Panc1 (cell line): Measurements from ENCODE around the gene ARHGEF10L. TPM values are rescaled to one million over a fixed set of nuclear protein-coding genes. Genes with fewer than 3 reads are reported as not detected.

Experiments
- ATAC-seq: fragments of 200-7000 bp; cut with Tn5 transposase; 2 replicates; pipeline ENCODE4 v1.9.1; 2020; ENCODE audit warnings: mild to moderate bottlenecking, moderate library complexity
- BruUV-seq: library from RNA; stranded (reverse); fragments of 400-500 nt; replicated peaks from 2 replicates; lab custom pipeline; 2021; lab: Mats Ljungman, UMichigan
- CTCF ChIA-PET: fragments of 300-600 bp; sonication (Branson Sonifier 250); formaldehyde crosslinking; loops from one replicate; lab custom pipeline; 2022; ENCODE audit warnings: antibody characterized with exemption; lab: Charles Lee
- POLR2A ChIA-PET: fragments of 300-600 bp; sonication (Branson Sonifier 250); formaldehyde crosslinking; loops from one replicate; lab custom pipeline; 2022; ENCODE audit warnings: antibody characterized with exemption; lab: Charles Lee
- DNase-seq: peaks from one replicate; pipeline ENCODE4 v3.0.0-alpha.2; 2010; ENCODE audit warnings: low read depth, low spot score
- H3K27ac ChIP-seq: 2 replicates; pipeline ENCODE4 v1.5.1; 2011; ENCODE audit warnings: mild to moderate bottlenecking, low read length, inconsistent platforms
- H3K27me3 ChIP-seq: fragments of 200-500 bp; sonication (Bioruptor generic); 2 replicates; pipeline ENCODE4 v1.6.0; 2014; ENCODE audit warnings: low read length, inconsistent platforms; ENCODE audit not compliant: control insufficient read depth, insufficient read depth
- H3K36me3 ChIP-seq: fragments of 200-500 bp; sonication (Bioruptor generic); 2 replicates; pipeline ENCODE4 v1.5.1; 2014; ENCODE audit warnings: inconsistent platforms, mild to moderate bottlenecking, low read length, moderate library complexity; ENCODE audit not compliant: control insufficient read depth, insufficient read depth
- H3K4me1 ChIP-seq: 2 replicates; pipeline ENCODE4 v1.5.1; 2011; ENCODE audit warnings: inconsistent platforms, mild to moderate bottlenecking, low read length, moderate library complexity; ENCODE audit not compliant: control insufficient read depth, insufficient read depth
- H3K4me3 ChIP-seq, 2 experiments: 2 replicates each; pipeline ENCODE4 v1.5.1; 2011 to 2012; ENCODE audit warnings: low read depth in 2 of 2, low read length in 2 of 2, mild to moderate bottlenecking in 2 of 2, inconsistent platforms in 1 of 2, moderate library complexity in 1 of 2
- H3K9me3 ChIP-seq: fragments of 200-500 bp; sonication (Bioruptor generic); 2 replicates; pipeline ENCODE4 v1.5.1; 2014; ENCODE audit warnings: low read depth, mild to moderate bottlenecking, inconsistent platforms, low read length, moderate library complexity; ENCODE audit not compliant: control insufficient read depth, insufficient read depth
- CTCF ChIP-seq: fragments of 450-650 bp; IDR thresholded peaks from 2 replicates; pipeline ENCODE4 v1.5.1; 2017; ENCODE audit warnings: mild to moderate bottlenecking
- POLR2AphosphoS5 ChIP-seq: IDR thresholded peaks from 2 replicates; pipeline ENCODE4 v1.6.1; 2012; ENCODE audit warnings: mild to moderate bottlenecking, low read depth, low read length, moderate library complexity
- REST ChIP-seq, 2 experiments: IDR thresholded peaks; 2 replicates each; pipeline ENCODE4 v1.6.1; 2011 to 2012; ENCODE audit warnings: low read depth in 2 of 2, control low read depth in 1 of 2, low read length in 1 of 2, mild to moderate bottlenecking in 1 of 2, moderate library complexity in 1 of 2; ENCODE audit not compliant: insufficient read depth in 1 of 2
- SIN3A ChIP-seq: IDR thresholded peaks from 2 replicates; pipeline ENCODE4 v1.6.1; 2012; ENCODE audit warnings: low read depth, mild to moderate bottlenecking, low read length, moderate library complexity, borderline replicate concordance; ENCODE audit not compliant: insufficient read depth
- TCF7L2 ChIP-seq: IDR thresholded peaks from 2 replicates; pipeline ENCODE4 v1.6.1; 2011; ENCODE audit warnings: mild to moderate bottlenecking, low read depth, low read length, inconsistent platforms
- in situ Hi-C: cut with HindIII; loops from 2 replicates; pipeline ENCODE4 v1.10.0; 2016; ENCODE audit warnings: low sequenced_read_pairs, low pct_unique_long_range_greater_than_20kb
- intact Hi-C: fragments of 100-400 bp; cut with micrococcal nuclease; formaldehyde crosslinking; loops from one replicate; pipeline ENCODE4 v1.10.0; 2022; ENCODE audit not compliant: unreplicated experiment
- total RNA-seq: library from RNA; stranded (reverse); gene quantifications from one replicate; pipeline ENCODE4 v1.2.1, GENCODE V29; 2021; ENCODE audit not compliant: unreplicated experiment

ARHGEF10L gene
- total RNA-seq, 1 experiment from 2014 or later, result 5.9 TPM

- H3K9me3 ChIP-seq, result no peaks in the 10 kb centered on the region
- POLR2A ChIA-PET, result interaction anchor here (0.6 kb wide), 1 partner anchor 124 kb away, joined by 3 read pairs; no protein-coding TSS in a partner anchor
- CTCF ChIA-PET, result interaction anchor here (0.7 to 1.0 kb wide), 2 partner anchors 79 to 112 kb away, joined by 3 to 13 read pairs; no protein-coding TSS in a partner anchor
- intact Hi-C loops (loop anchor here (1.0 to 5.0 kb wide), 2 partner anchors 112 to 158 kb away; no protein-coding TSS in a partner anchor), in situ Hi-C loops (no loop called here)
- no TSS peak for BruUV-seq
- peak; percentile 59 for DNase-seq
- peak; percentile 95 for ATAC-seq
- H3K36me3 ChIP-seq, result no peaks in the 10 kb centered on the region
- H3K27me3 ChIP-seq, result no peaks in the 10 kb centered on the region
- H3K27ac ChIP-seq, result no peak overlapping the region
- TF ChIP-seq CTCF (peak; percentile 96), REST (IDR thresholded peaks at IDR 0.05; ENCODE audit: insufficient read depth in 1 of 2, low read depth in 2 of 2, low read length in 1 of 2) (no peak)
- no peaks in the 10 kb centered on the region for H3K4me1 ChIP-seq
- no peak overlapping the region for H3K4me3 ChIP-seq
These were observed 45.3 kb upstream of the ARHGEF10L start for GRCh38 chr1:17494114-17494729.

GRCh38 chr1:17496419-17496818 lies 43.1 kb upstream of the ARHGEF10L start:
- no peaks in the 10 kb centered on the region for H3K27me3 ChIP-seq
- H3K27ac ChIP-seq, result no peak overlapping the region
- no TSS peak for BruUV-seq
- ATAC-seq (no peak), DNase-seq (no peak)
- in situ Hi-C loops, result no loop called here
- H3K4me1 ChIP-seq, result no peaks in the 10 kb centered on the region
- no peaks in the 10 kb centered on the region for H3K36me3 ChIP-seq
- H3K9me3 ChIP-seq, result no peaks in the 10 kb centered on the region
- no peak overlapping the region for H3K4me3 ChIP-seq
- intact Hi-C loops, result loop anchor here (2.0 kb wide), 1 partner anchor 14 kb away; no protein-coding TSS in a partner anchor
- CTCF ChIA-PET, result interaction anchor here (0.6 kb wide), 1 partner anchor 20 kb away, joined by 5 read pairs; no protein-coding TSS in a partner anchor
- TF ChIP-seq CTCF (no peak), REST (IDR thresholded peaks at IDR 0.05; ENCODE audit: insufficient read depth in 1 of 2, low read depth in 2 of 2, low read length in 1 of 2) (no peak), SIN3A (no peak), POLR2AphosphoS5 (no peak), TCF7L2 (no peak)
- POLR2A ChIA-PET, result interaction anchor here (0.6 to 0.7 kb wide), 2 partner anchors 76 to 434 kb away, joined by 3 to 19 read pairs; no protein-coding TSS in a partner anchor
